ELF-1 (cell line): ENCODE data around the gene CCDC190.
"Not testable (repeated sequence)": the region's sequence is repeated elsewhere in the genome, so short reads cannot be mapped to it uniquely, and the experiment has no call there.

Experiments
- DNase-seq: peaks from one replicate; pipeline ENCODE4 v3.0.0-alpha.2; 2016; ENCODE audit warnings: low read depth, low spot score

The CCDC190 gene

DNA sequence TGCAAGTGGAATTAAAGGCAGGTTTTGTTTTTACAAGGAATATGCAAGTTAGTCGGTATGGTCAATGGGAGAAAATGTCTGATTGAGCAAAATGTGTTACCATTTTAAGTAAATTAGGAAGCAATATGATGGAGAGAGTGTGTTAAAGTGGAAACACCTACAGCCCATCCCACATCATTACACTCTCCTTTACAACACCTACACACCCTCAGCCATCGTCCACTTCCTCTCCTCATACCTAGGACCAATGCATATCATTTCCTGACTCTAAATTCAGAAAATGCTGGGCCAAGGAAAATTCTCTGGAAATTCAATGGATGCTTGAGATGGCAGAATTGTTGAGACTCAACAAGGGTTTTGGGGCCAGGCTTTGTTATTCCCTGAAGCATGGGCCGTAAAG, 16.4 kb upstream of the CCDC190 start:
- DNase-seq: no peak

DNA sequence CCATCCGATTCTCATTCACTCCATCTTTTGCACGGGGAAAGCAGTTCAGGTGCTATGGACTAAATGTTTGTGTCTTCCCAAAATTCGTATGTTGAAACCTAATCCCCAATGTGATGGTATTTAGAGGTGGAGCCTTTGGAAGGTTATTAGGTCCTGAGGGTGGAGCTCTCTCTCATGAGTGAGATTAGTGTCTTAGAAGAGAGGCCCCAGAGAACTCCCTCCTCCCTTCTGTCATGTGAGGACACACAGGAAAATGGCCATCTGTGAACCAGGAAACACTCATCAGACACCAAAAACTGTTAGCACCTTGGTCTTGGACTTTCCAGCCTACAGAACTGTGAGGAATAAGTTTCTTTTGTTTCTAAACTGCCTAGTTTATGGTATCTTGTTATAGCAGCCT, 15.8 kb upstream of the CCDC190 start:
- DNase-seq: no peak

- DNase-seq: no peak
Observed at GRCh38 chr1:162873671-162874666, 13.0 kb upstream of the CCDC190 start.

DNA sequence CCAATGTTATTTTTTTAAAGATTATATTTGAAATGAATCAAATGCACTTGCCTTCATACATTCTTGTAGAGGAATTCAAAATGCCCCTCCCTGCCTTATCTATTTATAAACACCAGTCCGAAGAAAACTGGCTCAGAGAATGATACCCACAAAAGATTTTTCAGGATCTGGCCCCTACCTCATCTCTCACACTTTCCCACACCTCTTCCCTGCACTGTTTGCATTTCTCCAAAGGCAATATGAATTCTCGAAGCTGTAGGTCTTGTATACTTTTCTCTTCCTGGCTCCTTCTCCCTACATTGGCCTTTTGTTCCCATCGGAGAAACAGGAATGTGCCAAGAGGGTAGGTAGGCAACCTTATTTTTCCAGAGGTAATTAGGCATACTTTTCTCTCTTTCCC, 12.0 kb upstream of the CCDC190 start:
- no peak for DNase-seq

DNA sequence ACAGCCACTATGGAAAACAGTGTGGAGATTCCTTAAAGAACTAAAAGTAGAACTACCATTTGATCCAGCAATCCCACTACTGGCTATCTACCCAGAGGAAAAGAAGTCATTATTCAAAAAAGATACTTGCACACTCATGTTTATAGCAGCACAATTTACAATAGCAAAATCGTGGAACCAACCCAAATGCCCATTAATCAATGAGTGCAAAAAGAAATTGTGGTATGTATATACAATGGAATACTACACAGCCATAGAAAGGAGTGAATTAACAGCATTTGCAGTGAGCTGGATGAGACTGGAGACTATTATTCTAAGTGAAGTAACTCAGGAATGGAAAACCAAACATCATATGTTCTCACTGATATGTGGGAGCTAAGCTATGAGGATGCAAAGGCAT, 10.4 kb upstream of the CCDC190 start:
- DNase-seq: not testable (repeated sequence)

GRCh38 chr1:162868972-162869371, 8.0 kb upstream of the CCDC190 start:
- DNase-seq: no peak

- DNase-seq: no peak
Observed at GRCh38 chr1:162861625-162862024, 650 bp upstream of the CCDC190 start.

GRCh38 chr1:162859191-162859590, 1.8 kb downstream of the CCDC190 start:
- peak; percentile 65 for DNase-seq

DNA sequence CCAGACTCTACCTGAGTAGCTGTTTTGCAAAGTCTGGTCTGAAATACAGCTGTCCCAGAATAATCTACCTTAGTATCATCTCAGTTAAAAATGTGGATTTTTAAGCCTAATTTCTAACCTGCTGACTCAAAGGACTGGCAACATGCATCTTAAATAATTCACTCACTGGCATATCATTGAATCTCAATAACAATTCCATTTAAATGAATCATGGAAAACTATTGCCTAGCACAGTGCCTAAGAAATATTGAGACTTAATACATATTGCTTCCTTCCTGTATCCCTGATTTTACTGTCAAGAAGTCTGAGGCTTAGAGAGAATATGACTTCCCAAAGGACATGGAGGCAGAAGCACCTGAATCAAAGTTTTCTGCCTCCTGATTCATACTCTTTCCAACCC, 3.1 kb downstream of the CCDC190 start:
- no peak for DNase-seq

DNA sequence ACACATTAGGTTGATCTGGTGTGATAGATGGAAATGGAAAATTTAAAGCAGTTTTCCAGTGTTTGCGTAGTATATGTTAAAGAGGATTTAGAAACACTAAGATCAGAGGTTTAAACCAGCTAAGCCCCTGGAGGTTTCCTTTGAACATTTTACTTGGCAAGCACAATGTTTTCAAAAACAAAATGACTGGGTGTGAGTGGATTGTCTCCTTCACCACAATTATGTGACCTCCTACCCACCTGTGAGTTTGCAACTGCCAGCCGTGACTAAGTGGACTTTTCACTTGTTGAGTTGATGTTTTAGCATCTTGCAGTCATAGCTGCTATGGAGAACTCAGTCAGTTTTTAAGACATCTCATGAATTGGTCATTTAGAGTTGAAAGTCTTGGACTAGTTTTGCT, 4.7 kb downstream of the CCDC190 start:
- DNase-seq: no peak

DNA sequence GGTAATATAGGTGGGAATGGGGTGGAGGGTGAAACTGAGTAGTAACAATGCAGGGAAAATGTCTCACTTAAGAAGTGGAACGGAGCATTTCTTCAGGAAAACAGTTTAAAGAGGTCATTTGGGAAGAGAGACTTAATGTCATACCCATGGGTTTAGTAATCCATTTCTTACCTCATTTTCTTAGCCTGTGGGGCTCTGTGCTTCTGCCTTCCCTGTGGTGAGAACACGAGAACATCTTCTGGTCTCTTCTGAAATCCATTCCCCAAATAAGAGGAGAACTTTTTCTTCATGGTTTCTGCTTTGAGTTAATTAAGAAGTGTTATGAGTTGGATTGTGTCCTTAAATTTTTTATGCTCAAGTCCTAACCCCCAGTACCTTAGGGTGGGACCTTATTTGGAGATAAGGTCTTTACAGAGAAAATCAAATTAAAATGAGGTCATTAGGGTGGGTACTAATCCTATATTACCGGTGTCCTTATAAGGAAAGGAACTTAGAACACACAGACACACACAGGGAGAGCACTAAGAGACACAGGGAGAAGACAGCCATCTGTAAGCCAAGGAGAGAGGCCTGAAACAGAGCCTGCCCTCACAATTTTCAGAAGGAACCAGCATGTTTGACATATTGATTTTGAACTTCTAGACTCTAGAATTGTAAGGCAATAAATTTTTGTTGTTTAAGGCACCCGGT, 5.4 kb downstream of the CCDC190 start:
- no peak for DNase-seq

DNA sequence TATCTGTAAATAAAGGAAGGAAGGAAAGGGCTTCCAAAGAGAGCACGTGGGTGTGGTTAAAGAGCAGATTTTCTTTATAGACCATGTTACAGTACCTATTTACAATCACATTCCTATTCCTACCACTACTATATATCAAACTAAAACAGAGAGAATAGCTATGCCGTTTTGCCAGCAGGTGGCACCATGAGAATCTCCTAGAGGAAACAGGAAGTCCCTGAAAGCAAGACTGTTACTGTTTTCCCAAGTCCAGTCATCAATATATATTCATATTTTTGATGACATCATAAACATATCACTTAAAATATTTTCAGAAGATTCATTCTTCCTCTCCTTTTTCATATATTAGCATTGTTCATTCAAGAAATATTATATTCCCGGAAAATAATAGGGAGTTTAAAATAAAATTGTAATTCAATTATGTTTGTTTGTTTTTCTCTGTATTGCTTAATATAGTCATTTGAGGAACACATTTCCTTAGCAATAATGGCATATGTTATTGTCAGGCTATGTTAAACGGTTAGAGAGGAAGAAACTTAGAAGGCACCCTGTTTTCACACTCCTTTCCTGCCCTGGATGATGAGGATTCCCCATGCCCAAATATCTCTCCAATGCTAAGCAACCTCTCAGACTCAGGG, 6.6 kb downstream of the CCDC190 start:
- DNase-seq: no peak

- no peak for DNase-seq
Observed at GRCh38 chr1:162851341-162851740, 9.6 kb downstream of the CCDC190 start.

- no peak for DNase-seq
Observed at GRCh38 chr1:162849711-162850110, 11.3 kb downstream of the CCDC190 start.

GRCh38 chr1:162847839-162848453, 13.0 kb downstream of the CCDC190 start:
- peak; percentile 27 for DNase-seq

- DNase-seq: no peak
Observed at GRCh38 chr1:162846256-162847212, 14.4 kb downstream of the CCDC190 start.

DNA sequence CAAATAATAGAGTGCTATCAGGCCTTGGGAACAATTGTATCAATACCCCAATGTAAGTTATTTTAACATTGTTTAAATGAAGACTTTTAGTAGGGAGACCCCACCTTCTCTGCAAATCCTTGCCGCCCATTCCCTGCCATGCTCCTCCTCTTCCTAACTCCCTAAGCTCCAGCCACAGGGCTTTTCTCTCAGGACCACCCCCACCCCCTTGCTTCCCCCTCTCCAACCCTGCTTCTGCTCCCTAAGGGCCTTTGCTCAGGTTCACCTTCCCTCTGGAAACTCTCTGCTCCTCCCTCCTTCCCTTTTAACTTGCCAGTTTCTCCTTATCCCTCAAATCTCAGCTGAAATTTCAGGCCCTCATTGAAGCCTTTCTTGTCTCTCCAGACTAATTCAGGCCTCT, 16.8 kb downstream of the CCDC190 start:
- no peak for DNase-seq

DNA sequence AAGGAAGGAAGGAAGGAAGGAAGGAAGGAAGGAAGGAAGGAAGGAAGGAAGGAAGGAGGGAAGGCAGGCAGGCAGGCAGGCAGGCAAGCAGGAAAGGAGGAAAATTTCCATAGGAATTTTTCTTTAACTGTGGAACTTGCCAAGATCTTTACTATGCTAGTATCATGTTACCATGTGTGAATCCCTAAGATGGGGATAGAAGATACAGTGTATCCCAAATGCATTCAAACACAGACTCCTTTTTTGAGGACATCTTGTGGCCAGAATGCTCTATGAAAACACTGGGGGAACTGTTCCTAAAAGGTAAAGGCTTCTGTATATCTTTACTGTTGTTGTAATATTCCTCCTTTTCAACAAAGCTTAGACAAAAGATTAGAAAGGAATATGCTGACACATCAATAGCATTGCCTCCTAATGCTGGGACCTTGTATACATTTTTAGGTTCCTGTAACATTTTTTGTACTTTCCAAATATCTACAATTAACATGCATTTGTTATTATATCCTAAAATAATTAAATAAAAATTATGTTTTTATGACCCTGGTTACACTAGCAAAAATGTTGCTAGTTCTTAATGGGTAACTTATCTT, 20.6 kb downstream of the CCDC190 start:
- no peak for DNase-seq

DNA sequence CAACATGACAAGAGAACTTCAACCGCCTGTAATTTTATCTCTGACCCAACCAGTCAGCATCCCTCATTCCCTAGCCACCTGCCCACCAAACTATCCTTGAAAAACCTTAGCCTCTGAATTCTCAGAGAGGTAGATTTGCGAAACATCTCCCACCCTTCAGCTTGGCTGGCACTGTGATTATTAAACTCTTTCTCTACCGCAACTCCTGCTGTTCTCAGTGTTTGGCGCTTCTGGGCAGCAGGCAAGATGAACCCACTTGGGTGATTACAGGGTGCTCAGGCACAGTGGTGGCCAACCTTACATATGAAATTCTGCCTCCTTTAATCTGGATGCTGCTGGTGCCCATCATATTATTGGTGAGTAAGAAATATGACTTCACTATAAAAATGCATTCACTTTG, 22.1 kb downstream of the CCDC190 start:
- no peak for DNase-seq

DNA sequence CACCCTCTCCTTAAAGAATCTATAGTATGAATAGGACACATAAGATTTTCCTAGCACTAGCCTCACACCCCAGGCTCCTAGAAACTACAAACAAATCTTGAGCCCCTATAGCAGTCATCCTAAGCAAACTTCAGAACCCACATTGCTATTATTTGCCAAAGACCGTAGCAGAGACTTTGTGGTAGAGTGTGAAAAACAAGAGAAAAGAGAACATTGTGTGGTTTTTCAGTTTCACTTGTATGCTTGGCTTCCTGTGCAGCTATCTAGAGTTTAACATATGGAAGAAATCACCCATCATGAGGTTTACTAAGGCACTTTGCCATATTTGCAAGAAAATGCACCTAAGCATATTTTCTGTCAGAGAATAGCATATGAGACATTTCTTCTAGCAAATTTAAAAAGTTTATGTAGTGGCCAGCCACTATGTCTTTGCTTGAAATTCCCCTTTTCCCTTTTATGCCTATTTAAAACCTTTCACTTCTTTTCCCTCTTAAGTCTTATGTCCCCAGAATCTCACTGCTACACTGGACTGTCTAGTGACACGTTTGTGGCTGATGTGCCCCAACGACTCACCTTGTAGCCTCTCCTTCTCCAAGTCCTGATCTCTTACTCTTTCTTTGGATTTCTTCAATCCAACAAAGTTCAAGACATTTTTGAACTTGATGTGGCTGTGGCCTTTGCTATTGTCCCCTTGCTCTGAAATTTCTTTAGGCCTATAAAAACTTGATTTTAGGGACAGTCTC, 25.6 kb downstream of the CCDC190 start:
- DNase-seq: no peak
